Islet precursor cell (in vitro differentiated cells): ENCODE results near the gene MICU1.
"Not testable (repeated sequence)": the region's sequence is repeated elsewhere in the genome, so short reads cannot be mapped to it uniquely, and the experiment has no call there.

Experiments
- DNase-seq: peaks from one replicate; pipeline ENCODE4 v3.0.0-alpha.2; 2018

The MICU1 gene

GRCh38 chr10:72499701-72500100 is 126.2 kb downstream of the MICU1 start:
- DNase-seq = no peak

GRCh38 chr10:72490951-72491350 is 134.9 kb downstream of the MICU1 start:
- DNase-seq = no peak

- DNase-seq = no peak
Measured at GRCh38 chr10:72487521-72487920, 138.4 kb downstream of the MICU1 start.

GRCh38 chr10:72487116-72487515 is 138.8 kb downstream of the MICU1 start:
- DNase-seq = no peak

- DNase-seq = no peak
Measured at GRCh38 chr10:72485701-72486100, 140.2 kb downstream of the MICU1 start.

GRCh38 chr10:72484521-72484920 is 141.4 kb downstream of the MICU1 start:
- DNase-seq = no peak

- no peak for DNase-seq
Measured at GRCh38 chr10:72483471-72483870, 142.4 kb downstream of the MICU1 start.

GRCh38 chr10:72480861-72481260 is 145.0 kb downstream of the MICU1 start:
- DNase-seq = no peak

GRCh38 chr10:72477463-72477862 is 148.4 kb downstream of the MICU1 start:
- DNase-seq = no peak

GRCh38 chr10:72472306-72472705 is 153.6 kb downstream of the MICU1 start:
- DNase-seq = no peak

- no peak for DNase-seq
Measured at GRCh38 chr10:72470666-72471065, 155.2 kb downstream of the MICU1 start.

GRCh38 chr10:72467064-72467463 is 158.8 kb downstream of the MICU1 start:
- DNase-seq = not testable (repeated sequence)

GRCh38 chr10:72466018-72466417 is 159.9 kb downstream of the MICU1 start:
- DNase-seq = peak; percentile 63

GRCh38 chr10:72464438-72464837 is 161.4 kb downstream of the MICU1 start:
- DNase-seq = no peak

- DNase-seq = no peak
Measured at GRCh38 chr10:72462261-72462660, 163.6 kb downstream of the MICU1 start.

- DNase-seq = no peak
Measured at GRCh38 chr10:72461085-72461484, 164.8 kb downstream of the MICU1 start.

GRCh38 chr10:72460284-72460876 is 165.5 kb downstream of the MICU1 start:
- no peak for DNase-seq

GRCh38 chr10:72459301-72459700 is 166.6 kb downstream of the MICU1 start:
- no peak for DNase-seq

- DNase-seq = no peak
Measured at GRCh38 chr10:72455889-72456595, 169.8 kb downstream of the MICU1 start.

GRCh38 chr10:72449941-72450441 is 175.9 kb downstream of the MICU1 start:
- no peak for DNase-seq

GRCh38 chr10:72445851-72446250 is 180.0 kb downstream of the MICU1 start:
- DNase-seq = no peak

- not testable (repeated sequence) for DNase-seq
Measured at GRCh38 chr10:72442969-72443368, 182.9 kb downstream of the MICU1 start.

- no peak for DNase-seq
Measured at GRCh38 chr10:72435570-72435969, 190.3 kb downstream of the MICU1 start.

GRCh38 chr10:72430936-72431335 is 194.9 kb downstream of the MICU1 start:
- not testable (repeated sequence) for DNase-seq

- DNase-seq = no peak
Measured at GRCh38 chr10:72429931-72430330, 195.9 kb downstream of the MICU1 start.
